GM18951 (cell line): ENCODE results near the gene RAD54L.
A peak's percentile ranks its signal among the peaks of the same experiment; 100 is the strongest.
"Not testable (repeated sequence)": the region's sequence is repeated elsewhere in the genome, so short reads cannot be mapped to it uniquely, and the experiment has no call there.

Source experiments
- POLR2A ChIP-seq: IDR thresholded peaks from 4 replicates; pipeline ENCODE4 v1.6.1; 2011; ENCODE audit warnings: mild to moderate bottlenecking; ENCODE audit not compliant: insufficient read length, insufficient read depth; ENCODE audit errors: extremely low read depth
- in situ Hi-C: fragments of 300-500 bp; cut with MboI; formaldehyde crosslinking; loops from one replicate; pipeline ENCODE4 v1.12.0; 2022; ENCODE audit warnings: low sequenced_read_pairs, mixed read lengths, inconsistent platforms; ENCODE audit not compliant: unreplicated experiment

RAD54L gene

DNA sequence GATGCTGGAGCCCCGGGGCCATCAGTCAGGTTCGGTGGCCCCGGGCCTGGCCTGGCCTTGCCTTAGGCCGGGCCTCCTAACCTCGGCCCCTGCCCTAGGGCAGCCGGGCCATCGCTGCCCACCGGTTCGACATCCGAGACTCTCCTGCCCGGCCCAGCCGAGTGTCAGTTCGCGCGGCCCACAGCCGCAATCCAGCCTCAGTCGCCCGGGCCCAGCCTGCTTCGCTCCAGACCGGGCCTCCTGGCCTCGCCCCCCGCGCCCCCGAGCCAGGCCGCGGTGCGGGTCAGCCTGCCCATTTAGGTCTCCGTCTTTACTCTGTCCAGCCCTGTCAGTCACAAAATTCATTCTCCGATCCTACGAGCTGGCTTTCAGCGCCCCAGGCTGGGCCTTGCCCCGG is 55.1 kb downstream of the RAD54L start:
- in situ Hi-C loops = no loop called here
- no peak for TF ChIP-seq POLR2A

DNA sequence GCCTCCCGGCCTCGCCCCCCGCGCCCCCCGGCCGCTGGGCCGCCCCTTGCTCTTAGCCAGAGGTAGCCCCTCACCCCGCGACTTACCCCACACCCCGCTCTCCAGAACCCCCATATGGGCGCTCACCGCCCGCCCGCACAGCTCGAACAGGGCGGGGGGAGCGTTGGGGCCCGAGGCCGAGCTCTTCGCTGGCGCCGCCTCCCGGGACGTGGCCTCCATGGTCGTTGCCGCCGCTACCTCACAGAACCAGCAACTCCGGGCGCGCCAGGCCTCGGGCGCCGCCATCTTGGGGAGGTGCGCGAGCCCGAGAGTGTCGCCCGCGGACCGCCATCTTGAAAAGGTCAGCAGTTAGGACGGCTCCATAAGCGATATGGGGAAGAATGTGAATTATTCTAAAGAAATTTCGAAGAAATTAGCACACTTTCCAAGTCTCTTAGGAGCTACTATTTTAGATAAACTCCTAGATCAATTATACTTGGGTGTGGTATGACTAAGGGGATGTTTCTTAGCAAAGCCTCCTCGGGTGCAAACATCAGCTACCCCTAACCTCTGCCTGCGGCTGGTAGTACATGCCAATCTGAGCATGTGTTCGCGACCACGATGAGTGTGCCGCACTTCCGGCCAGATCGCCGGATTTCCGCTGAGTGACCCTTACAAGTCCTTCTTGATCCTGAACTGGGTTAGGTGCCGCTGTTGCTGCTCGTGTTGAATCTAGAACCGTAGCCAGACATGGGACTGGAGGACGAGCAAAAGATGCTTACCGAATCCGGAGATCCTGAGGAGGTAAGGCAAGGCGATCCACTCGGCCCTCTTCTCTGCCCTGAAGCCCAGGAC is 55.7 kb downstream of the RAD54L start, which contains the start of the genes LRRC41 and UQCRH:
Gene LRRC41 (minus strand): TSS at position 579 of the 834 bp plus-strand sequence. CDS start 294 bp downstream, at position 285.
Gene UQCRH (plus strand): TSS at position 661 of the 834 bp plus-strand sequence. CDS start 69 bp downstream, at position 730.
- peak; percentile 74 for TF ChIP-seq POLR2A
- in situ Hi-C loops = no loop called here

DNA sequence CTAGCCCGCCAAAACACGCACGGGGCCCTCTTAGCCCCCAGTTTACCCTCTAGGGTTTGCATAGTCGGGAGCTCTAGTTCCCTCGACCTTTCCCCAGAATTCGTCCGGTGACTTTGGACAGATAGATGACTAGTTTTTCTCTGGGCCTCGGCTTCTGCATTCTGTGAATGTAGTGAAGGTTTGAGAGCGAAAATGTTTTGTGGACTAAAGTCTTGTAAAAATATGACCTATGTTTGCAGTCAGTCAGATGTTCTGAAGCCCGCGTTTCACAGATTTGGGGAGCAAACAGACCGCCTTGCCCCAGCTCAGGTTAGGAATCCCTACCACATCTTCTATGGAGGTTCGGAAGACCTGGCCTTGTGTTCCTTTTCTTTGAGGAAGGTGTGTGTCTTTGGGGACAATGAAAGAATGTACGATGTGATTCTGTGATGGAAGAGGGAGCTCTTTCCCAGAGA is 56.3 kb downstream of the RAD54L start:
- in situ Hi-C loops = no loop called here

DNA sequence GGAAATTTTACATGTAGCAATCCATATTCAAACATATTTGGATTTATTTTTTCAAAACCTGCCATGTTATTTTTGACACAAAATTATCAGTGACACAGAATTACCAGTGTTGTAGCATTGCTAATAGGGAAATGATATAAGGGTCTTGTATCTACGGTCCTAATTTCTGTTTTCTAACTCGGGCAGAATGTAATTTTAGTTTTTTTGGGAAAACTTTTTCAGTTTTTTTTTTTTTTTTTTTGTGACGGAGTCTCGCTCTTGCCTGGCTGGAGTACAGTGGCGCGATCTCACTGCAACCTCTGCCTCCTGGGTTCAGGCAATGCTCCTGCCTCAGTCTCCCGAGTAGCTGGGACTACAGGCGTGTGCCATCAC is 58.6 kb downstream of the RAD54L start:
- TF ChIP-seq POLR2A = no peak
- in situ Hi-C loops = no loop called here

More for the DNA sequence above, 56.3 kb downstream of the RAD54L start:
- TF ChIP-seq POLR2A = peak; percentile 33

DNA sequence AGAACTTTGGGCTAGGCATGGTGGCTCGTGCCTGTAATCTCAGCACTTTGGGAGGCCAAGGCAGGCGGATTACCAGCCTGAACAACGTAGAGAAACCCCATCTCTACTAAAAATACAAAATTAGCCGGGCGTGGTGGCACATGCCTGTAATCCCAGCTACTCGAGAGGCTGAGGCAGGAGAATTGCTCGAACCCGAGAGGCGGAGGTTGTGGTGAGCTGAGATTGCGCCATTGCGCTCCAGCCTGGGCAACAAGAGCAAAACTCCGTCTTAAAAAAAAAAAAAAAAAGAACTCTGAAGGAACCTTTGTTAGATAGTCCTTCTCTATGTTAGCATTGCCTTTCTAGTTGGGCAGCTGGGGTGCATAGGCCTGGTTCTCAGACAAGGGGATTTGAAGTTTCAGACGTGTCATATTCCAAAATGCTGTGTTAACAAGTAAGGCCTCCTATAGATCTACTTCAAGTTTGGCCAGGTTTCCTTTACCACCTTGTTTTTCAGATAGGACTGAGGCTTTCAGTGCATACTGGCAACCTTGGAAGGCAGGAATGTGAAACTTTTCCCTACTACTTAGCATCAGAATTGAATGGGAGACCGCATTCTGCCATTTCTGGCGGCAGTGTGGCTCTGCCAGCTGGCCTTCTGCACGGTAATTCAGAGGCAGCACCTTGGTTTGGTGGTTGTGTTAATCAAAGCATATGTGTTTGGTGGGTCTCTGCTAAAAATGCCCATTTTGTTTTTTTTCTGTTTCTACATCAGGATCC is 62.0 kb downstream of the RAD54L start:
- in situ Hi-C loops = no loop called here
- TF ChIP-seq POLR2A = no peak

DNA sequence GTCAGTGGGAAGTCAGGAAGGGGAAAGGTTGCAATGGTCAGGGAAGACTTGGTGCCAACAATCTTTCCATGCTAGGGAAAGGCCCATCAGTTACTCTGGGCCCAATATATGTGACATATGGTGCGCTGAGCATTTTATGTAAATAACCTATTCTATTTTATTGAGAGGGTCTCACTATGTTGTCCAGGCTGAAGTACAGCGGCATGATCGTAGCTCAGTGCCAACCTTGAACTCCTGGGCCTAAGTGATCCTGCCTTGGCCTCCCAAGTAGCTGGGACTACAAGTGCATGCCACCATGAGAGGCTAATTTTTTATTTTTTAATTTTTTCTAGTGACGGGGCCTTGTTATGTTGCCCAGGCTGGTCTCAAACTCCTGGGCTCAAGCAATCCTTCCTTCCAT is 62.8 kb downstream of the RAD54L start:
- in situ Hi-C loops = no loop called here
- TF ChIP-seq POLR2A = no peak

DNA sequence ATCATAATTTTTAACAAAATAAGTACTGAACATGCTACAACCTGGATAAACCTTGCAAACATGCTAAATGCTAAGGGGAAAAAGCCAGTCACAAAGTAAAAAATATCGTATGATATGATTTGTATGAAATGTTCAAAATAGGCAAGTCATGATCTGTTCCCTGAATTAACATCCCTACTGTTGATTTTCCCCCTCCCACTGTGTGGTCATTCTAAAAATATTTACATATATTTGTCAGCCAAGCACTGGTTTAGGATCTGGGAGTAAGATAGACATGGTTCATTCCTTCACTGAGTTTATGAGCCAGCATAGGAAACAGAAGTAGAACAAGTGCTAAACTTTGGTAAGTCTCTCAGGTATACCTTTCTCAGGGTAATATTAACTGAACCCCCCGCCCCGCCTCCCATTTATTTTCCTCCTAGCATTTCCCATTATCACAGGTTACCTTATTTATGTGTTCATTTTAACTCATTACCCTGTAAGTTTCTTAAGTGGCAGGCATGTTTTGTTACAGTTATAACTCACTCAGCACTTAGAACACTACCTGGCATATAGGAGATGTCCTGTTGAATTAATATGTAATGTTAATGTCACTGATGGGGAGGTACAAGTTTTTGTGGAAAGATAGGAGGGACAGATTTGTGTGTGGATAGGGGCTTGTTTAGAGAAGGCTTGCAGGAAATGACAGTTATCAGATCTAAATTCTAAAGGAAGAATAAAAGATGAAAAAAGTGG is 68.3 kb downstream of the RAD54L start:
- TF ChIP-seq POLR2A = no peak
- in situ Hi-C loops = no loop called here

DNA sequence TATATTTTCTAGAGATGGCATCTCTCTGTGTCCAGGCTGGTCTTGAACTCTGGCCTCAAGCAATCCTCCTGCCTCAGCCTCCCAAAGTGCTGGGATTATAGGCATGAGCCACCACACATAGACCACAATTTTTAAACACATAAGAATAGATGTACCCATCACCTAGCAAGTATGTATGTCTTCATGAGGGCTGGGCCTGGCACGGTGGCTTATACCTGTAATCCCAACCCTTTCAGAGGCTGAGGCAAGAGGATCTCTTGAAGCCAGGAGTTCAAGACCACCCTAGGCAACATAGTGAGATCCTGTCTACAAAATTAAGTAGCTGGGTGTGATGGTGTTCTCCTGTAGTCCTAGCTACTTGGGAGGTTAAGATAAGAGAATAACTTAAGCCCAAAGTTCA is 69.8 kb downstream of the RAD54L start:
- no peak for TF ChIP-seq POLR2A
- in situ Hi-C loops = no loop called here

DNA sequence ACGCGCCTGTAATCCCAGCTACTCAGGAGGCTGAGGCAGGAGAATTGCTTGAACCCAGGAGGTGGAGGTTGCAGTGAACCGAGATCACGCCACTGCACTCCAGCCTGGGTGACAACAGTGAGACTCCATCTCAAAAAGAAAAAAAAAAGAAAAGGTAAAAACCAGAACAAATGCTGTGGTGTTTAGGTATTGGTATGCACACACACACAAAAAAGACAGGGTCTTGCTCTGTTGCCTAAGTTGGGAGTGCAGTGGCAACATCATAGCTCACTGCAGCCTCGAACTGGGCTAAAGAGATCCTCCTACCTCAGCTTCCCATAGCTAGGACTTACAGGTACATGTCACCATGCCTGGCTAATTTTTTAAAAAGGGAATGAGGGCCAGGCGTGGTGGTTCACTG is 71.7 kb downstream of the RAD54L start:
- in situ Hi-C loops = not testable (repeated sequence)

DNA sequence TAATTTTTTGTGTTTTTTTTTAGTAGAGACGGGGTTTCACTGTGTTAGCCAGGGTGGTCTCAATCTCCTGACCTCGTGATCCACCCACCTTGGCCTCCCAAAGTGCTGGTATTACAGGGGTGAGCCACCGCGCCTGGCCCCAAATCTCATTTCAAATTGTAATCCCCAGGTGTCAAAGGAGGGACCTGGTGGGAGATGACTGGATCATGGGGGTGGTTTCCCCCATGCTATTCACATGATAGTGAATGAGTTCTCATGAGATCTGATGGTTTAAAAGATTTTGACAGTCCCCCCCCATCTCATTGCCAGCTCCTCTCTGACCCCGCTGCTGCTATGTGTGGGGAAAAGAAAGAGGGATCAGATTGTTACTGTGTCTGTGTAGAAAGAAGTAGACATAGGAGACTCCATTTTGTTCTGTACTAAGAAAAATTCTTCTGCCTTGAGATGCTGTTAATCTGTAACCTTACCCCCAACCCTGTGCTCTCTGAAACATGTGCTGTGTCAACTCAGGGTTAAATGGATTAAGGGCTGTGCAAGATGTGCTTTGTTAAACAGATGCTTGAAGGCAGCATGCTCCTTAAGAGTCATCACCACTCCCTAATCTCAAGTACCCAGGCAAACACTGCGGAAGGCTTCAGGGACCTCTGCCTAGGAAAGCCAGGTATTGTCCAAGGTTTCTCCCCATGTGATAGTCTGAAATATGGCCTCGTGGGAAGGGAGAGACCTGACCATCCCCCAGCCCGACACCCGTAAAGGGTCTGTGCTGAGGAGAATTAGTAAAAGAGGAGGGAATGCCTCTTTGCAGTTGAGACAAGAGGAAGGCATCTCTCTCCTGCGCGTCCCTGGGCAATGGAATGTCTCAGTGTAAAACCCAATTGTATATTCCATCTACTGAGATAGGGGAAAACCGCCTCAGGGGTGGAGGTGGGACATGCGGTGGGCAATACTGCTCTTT is 72.7 kb downstream of the RAD54L start:
- in situ Hi-C loops = not testable (repeated sequence)

DNA sequence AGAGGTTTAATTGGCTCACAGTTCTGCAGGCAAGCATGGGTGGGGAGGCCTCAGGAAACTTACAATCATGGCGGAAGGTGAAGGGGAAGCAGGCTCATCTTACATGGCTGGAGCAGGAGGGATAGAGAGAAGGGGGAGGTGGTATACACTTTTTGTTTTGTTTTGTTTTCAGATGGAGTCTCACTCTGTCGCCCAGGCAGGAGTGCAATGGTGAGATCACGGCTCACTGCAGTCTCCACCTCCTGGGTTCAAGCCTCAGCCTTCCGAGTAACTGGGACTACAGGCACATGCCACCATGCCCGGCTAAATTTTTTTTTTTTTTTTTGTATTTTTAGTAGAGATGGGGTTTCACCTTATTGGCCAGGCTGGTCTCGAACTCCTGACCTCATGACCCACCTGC is 74.6 kb downstream of the RAD54L start:
- in situ Hi-C loops = not testable (repeated sequence)

DNA sequence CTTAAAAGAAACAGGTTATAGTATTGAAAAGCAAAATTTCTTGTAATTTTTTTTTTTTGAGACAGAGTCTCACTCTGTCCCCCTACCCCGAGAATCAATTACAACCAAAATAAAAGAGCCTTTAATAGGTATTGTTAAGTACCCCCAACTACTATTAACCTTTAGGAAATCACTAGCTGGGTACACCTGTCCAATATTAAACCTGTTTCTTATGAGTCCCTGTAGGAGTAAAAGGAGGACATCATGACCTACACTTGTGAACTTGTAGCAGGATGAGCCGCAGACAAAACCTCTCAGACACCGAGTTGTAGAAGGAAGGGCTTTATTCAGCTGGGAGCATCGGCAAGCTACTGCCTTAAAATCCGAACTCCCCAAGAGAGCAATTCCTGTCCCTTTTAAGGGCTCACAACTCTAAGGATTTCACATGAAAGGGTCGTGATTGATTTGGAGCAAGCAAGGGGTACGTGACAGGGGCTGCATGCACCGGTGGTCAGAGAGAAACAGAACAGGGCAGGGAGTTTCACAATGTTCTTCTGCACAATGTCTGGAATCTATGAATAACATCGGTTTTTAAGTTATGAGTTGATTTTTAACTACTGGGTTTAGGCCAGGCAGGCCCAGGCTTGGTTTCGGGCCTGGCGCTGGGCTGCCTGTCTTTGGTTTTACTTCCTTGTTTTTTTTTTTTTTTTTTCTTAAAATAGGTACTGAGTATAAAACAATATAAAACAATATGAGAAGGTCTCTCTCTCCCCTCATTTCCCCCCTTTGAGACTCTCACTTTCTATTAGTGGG is 77.9 kb downstream of the RAD54L start:
- in situ Hi-C loops = not testable (repeated sequence)
